GM12873 (cell line): ENCODE results near the gene CHD9.

Experiments used
- CTCF ChIP-seq: IDR thresholded peaks from 2 replicates; pipeline ENCODE4 v1.5.1; 2012; ENCODE audit warnings: low read depth, mild to moderate bottlenecking, moderate library complexity, low read length, control low read depth; ENCODE audit not compliant: insufficient read depth; ENCODE audit errors: missing control alignments

The CHD9 gene

GRCh38 chr16:53071748-53072301 lies 17.0 kb downstream of the CHD9 start:
- TF ChIP-seq CTCF, result no peak

GRCh38 chr16:53073022-53073421 lies 18.2 kb downstream of the CHD9 start:
- no peak for TF ChIP-seq CTCF

- TF ChIP-seq CTCF, result no peak
Observed at GRCh38 chr16:53078247-53078646, 23.5 kb downstream of the CHD9 start.

- TF ChIP-seq CTCF, result no peak
Observed at GRCh38 chr16:53078765-53079485, 24.1 kb downstream of the CHD9 start.

GRCh38 chr16:53080345-53081031 lies 25.7 kb downstream of the CHD9 start:
- no peak for TF ChIP-seq CTCF

- no peak for TF ChIP-seq CTCF
Observed at GRCh38 chr16:53081032-53081424, 26.2 kb downstream of the CHD9 start.

- no peak for TF ChIP-seq CTCF
Observed at GRCh38 chr16:53081686-53082407, 27.1 kb downstream of the CHD9 start.
